Measurements from ENCODE around the gene ANKRD12. TPM values are rescaled to one million over a fixed set of nuclear protein-coding genes. Genes with fewer than 3 reads are reported as not detected.

ANKRD12 gene
- total RNA-seq, 6 experiments from 2014 or later, result 12.3 to 38.7 (median 21.4) TPM

GRCh38 chr18:9304388-9305070 is 167.9 kb downstream of the ANKRD12 start:
- Histone ChIP-seq H3K36me3 (no peaks in the 10 kb centered on the region), H3K9me3 (peaks cover 0 to 9% (median 0%) of the 10 kb centered on the region in 4 donors), H3K4me1 (no peaks in the 10 kb centered on the region), H3K4me3 (no peak overlapping the region), H3K27ac (no peak overlapping the region), H3K27me3 (no peaks in the 10 kb centered on the region)
- TF ChIP-seq CTCF (IDR thresholded peaks at IDR 0.05) (no peak), POLR2A (IDR thresholded peaks at IDR 0.05) (no peak)
- no peak for DNase-seq
- WGBS (ENCODE audit: insufficient coverage, low coverage, low lambda C conversion rate, missing lambda C conversion rate), result 84% methylated on average over 6 of the region's 6 CpGs
- intact Hi-C loops (cut with DNase I), result no loop called here
- ATAC-seq, result no peak

GRCh38 chr18:9319333-9319732 is 182.8 kb downstream of the ANKRD12 start:
- WGBS (ENCODE audit: insufficient coverage, low coverage, low lambda C conversion rate, missing lambda C conversion rate), result 29% methylated on average over 1 of the region's 1 CpG
- TF ChIP-seq POLR2A (IDR thresholded peaks at IDR 0.05), result no peak
- no peak for TF ChIP-seq CTCF (IDR thresholded peaks at IDR 0.05)
- no peak overlapping the region for H3K27ac ChIP-seq
- ATAC-seq (no peak), DNase-seq (no peak)
- H3K4me1 ChIP-seq, result no peaks in the 10 kb centered on the region
- no peaks in the 10 kb centered on the region for H3K36me3 ChIP-seq
- intact Hi-C loops (cut with DNase I), result no loop called here
- H3K9me3 ChIP-seq, result no peaks in the 10 kb centered on the region
- H3K27me3 ChIP-seq, result no peaks in the 10 kb centered on the region
- no peak overlapping the region for H3K4me3 ChIP-seq

GRCh38 chr18:9321017-9321452 is 184.5 kb downstream of the ANKRD12 start:
- 33% methylated on average over 4 of the region's 4 CpGs for WGBS (ENCODE audit: insufficient coverage, low coverage, low lambda C conversion rate, missing lambda C conversion rate)
- TF ChIP-seq CTCF (IDR thresholded peaks at IDR 0.05) (no peak), POLR2A (IDR thresholded peaks at IDR 0.05) (no peak)

GRCh38 chr18:9321736-9322135 is 185.2 kb downstream of the ANKRD12 start:
- Histone ChIP-seq H3K4me1 (no peaks in the 10 kb centered on the region), H3K9me3 (no peaks in the 10 kb centered on the region), H3K27me3 (no peaks in the 10 kb centered on the region), H3K4me3 (no peak overlapping the region), H3K27ac (no peak overlapping the region), H3K36me3 (no peaks in the 10 kb centered on the region)
- WGBS (ENCODE audit: insufficient coverage, low coverage, low lambda C conversion rate, missing lambda C conversion rate), result 60% methylated on average over 1 of the region's 4 CpGs
- intact Hi-C loops (cut with DNase I), result no loop called here
- TF ChIP-seq POLR2A (IDR thresholded peaks at IDR 0.05) (no peak), CTCF (IDR thresholded peaks at IDR 0.05) (no peak)
- DNase-seq (no peak), ATAC-seq (no peak)

More at GRCh38 chr18:9321017-9321452, 184.5 kb downstream of the ANKRD12 start:
- intact Hi-C loops (cut with DNase I), result no loop called here
- Histone ChIP-seq H3K27me3 (no peaks in the 10 kb centered on the region), H3K4me3 (no peak overlapping the region), H3K4me1 (no peaks in the 10 kb centered on the region), H3K27ac (no peak overlapping the region), H3K9me3 (no peaks in the 10 kb centered on the region), H3K36me3 (no peaks in the 10 kb centered on the region)
- DNase-seq (no peak), ATAC-seq (no peak)
